Adipocyte (in vitro differentiated cells): Measurements from ENCODE around the gene UNC13B.

Source experiments
- DNase-seq: peaks from one replicate; pipeline ENCODE4 v3.0.0-alpha.2; 2015; ENCODE audit warnings: low read depth
- H3K27me3 ChIP-seq: replicated peaks from 2 replicates; pipeline ENCODE4 v1.7.0; 2013; ENCODE audit warnings: mild to moderate bottlenecking, low read length, moderate library complexity; ENCODE audit not compliant: control insufficient read depth, insufficient read depth
- H3K36me3 ChIP-seq: 2 replicates; pipeline ENCODE4 v1.7.0; 2013; ENCODE audit warnings: low read length, mild to moderate bottlenecking, moderate library complexity; ENCODE audit not compliant: control insufficient read depth, insufficient read depth, severe bottlenecking
- H3K4me1 ChIP-seq: 2 replicates; pipeline ENCODE4 v1.7.0; 2013; ENCODE audit warnings: mild to moderate bottlenecking, low read length, moderate library complexity; ENCODE audit not compliant: control insufficient read depth, insufficient read depth
- H3K4me3 ChIP-seq: 2 replicates; pipeline ENCODE4 v1.7.0; 2013; ENCODE audit warnings: mild to moderate bottlenecking, low read length, moderate library complexity
- H3K9ac ChIP-seq: 2 replicates; pipeline ENCODE4 v1.7.0; 2013; ENCODE audit warnings: mild to moderate bottlenecking, low read length, moderate library complexity
- H3K9me3 ChIP-seq: 2 replicates; pipeline ENCODE4 v1.7.0; 2013; ENCODE audit warnings: mild to moderate bottlenecking, low read length, moderate library complexity; ENCODE audit not compliant: control insufficient read depth

UNC13B gene

DNA sequence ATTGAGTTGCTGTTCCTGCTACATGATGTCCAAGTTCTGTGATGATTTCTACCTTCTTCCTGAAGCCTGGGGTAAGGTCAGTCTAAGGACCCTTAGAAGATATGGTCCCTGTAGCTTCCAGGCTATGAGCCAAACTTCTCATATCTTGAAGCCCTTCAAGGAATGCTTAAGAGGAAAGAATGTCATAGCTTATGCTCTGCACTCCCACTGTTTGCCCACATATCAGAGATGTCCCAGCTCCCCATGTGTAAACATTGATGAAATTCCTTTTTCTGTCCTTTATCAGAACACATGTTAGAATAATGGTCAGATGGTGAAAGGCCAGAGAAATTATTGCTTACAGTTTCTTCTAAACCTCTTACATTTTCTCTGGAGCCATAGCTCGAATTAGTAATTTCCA lies 286.7 kb downstream of the UNC13B start:
- no peak overlapping the region for H3K9ac ChIP-seq
- H3K36me3 ChIP-seq = no peaks in the 10 kb centered on the region
- no peaks in the 10 kb centered on the region for H3K4me1 ChIP-seq
- no peak overlapping the region for H3K4me3 ChIP-seq
- no peak for DNase-seq
- peaks cover 34% of the 10 kb centered on the region for H3K27me3 ChIP-seq
- peaks cover 4% of the 10 kb centered on the region for H3K9me3 ChIP-seq

- Histone ChIP-seq H3K4me3 (no peak overlapping the region), H3K27me3 (peaks cover 26% of the 10 kb centered on the region), H3K9ac (no peak overlapping the region), H3K36me3 (no peaks in the 10 kb centered on the region), H3K4me1 (no peaks in the 10 kb centered on the region), H3K9me3 (peaks cover 10% of the 10 kb centered on the region)
- DNase-seq = no peak
These were observed 290.7 kb downstream of the UNC13B start for GRCh38 chr9:35452481-35452880.

GRCh38 chr9:35453786-35454185 lies 292.0 kb downstream of the UNC13B start:
- DNase-seq = no peak
- no peak overlapping the region for H3K9ac ChIP-seq
- H3K4me3 ChIP-seq = no peak overlapping the region
- H3K27me3 ChIP-seq = peaks cover 20% of the 10 kb centered on the region
- H3K9me3 ChIP-seq = peaks cover 10% of the 10 kb centered on the region
- H3K4me1 ChIP-seq = no peaks in the 10 kb centered on the region
- H3K36me3 ChIP-seq = no peaks in the 10 kb centered on the region
